ENCODE results near the gene IFI27. TPM values are rescaled to one million over a fixed set of nuclear protein-coding genes. Genes with fewer than 3 reads are reported as not detected.

IFI27 gene
- total and polyA plus RNA-seq, 4 donors, result 35.9 to 133 (median 42.6) TPM

DNA sequence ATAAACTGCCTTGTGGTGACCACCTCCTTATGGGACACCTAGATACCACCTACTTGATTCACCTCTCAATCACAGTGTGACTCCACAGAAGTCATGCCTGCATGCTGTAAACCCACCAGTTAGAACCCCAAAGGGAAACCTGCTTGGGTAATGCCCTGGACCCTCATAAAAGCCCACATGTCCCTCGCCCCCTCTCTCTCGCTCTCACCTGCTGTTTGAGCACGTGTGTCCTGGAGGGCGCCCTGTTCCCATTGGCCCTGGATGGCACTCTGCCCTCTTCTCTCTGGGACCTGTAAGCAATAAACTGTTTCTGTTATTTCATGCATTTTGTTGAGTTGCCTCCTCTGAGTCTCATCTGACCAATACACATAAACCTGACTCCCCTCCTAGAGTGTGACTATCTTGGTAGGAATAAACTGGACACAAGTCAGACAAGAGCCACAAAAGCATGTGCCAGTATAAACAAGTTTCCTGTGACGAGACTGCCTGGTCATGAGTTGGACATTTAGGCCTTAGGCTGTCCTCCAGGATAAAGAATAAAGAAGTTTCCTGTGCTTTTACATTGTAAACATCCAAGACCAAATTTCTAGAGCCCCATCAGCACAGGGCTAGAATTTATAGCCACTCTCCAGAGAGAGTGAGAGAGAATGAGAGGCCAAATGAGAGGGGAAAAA, 10.3 kb downstream of the IFI27 start:
- Histone ChIP-seq H3K4me1 (ENCODE audit: control insufficient read depth, insufficient read depth, low read length) (peaks cover 7% of the 10 kb centered on the region), H3K36me3 (ENCODE audit: control insufficient read depth, insufficient read depth, low read length) (no peaks in the 10 kb centered on the region), H3K9me3 (ENCODE audit: control insufficient read depth, insufficient read depth, low read length) (no peaks in the 10 kb centered on the region), H3K27ac (ENCODE audit: low read depth, low read length) (peak overlapping the region; percentile 40), H3K4me3 (ENCODE audit: low read depth, low read length) (no peak overlapping the region), H3K27me3 (ENCODE audit: control insufficient read depth, insufficient read depth, low read length) (no peaks in the 10 kb centered on the region)
- WGBS (ENCODE audit: insufficient coverage), result 93% methylated on average over 3 of the region's 5 CpGs
- no peak for DNase-seq (ENCODE audit: low read depth in 4 of 6, low spot score in 6 of 6)

GRCh38 chr14:94121485-94121884, 10.9 kb downstream of the IFI27 start:
- no peaks in the 10 kb centered on the region for H3K36me3 ChIP-seq (ENCODE audit: control insufficient read depth, insufficient read depth, low read length)
- no peak for DNase-seq (ENCODE audit: low read depth in 4 of 6, low spot score in 6 of 6)
- H3K27me3 ChIP-seq (ENCODE audit: control insufficient read depth, insufficient read depth, low read length), result no peaks in the 10 kb centered on the region
- H3K4me3 ChIP-seq (ENCODE audit: low read depth, low read length), result no peak overlapping the region
- H3K27ac ChIP-seq (ENCODE audit: low read depth, low read length), result no peak overlapping the region
- no peaks in the 10 kb centered on the region for H3K9me3 ChIP-seq (ENCODE audit: control insufficient read depth, insufficient read depth, low read length)
- WGBS (ENCODE audit: insufficient coverage), result 61% methylated on average over 2 of the region's 3 CpGs
- peaks cover 4% of the 10 kb centered on the region for H3K4me1 ChIP-seq (ENCODE audit: control insufficient read depth, insufficient read depth, low read length)

GRCh38 chr14:94122438-94122837, 11.9 kb downstream of the IFI27 start:
- H3K36me3 ChIP-seq (ENCODE audit: control insufficient read depth, insufficient read depth, low read length), result no peaks in the 10 kb centered on the region
- no peak overlapping the region for H3K4me3 ChIP-seq (ENCODE audit: low read depth, low read length)
- no peaks in the 10 kb centered on the region for H3K27me3 ChIP-seq (ENCODE audit: control insufficient read depth, insufficient read depth, low read length)
- DNase-seq (ENCODE audit: low read depth in 4 of 6, low spot score in 6 of 6), result no peak
- H3K9me3 ChIP-seq (ENCODE audit: control insufficient read depth, insufficient read depth, low read length), result no peaks in the 10 kb centered on the region
- 89% methylated on average over 3 of the region's 3 CpGs for WGBS (ENCODE audit: insufficient coverage)
- H3K27ac ChIP-seq (ENCODE audit: low read depth, low read length), result no peak overlapping the region
- peaks cover 4% of the 10 kb centered on the region for H3K4me1 ChIP-seq (ENCODE audit: control insufficient read depth, insufficient read depth, low read length)

- Histone ChIP-seq H3K4me3 (ENCODE audit: low read depth, low read length) (no peak overlapping the region), H3K4me1 (ENCODE audit: control insufficient read depth, insufficient read depth, low read length) (peaks cover 10% of the 10 kb centered on the region), H3K27ac (ENCODE audit: low read depth, low read length) (no peak overlapping the region), H3K27me3 (ENCODE audit: control insufficient read depth, insufficient read depth, low read length) (no peaks in the 10 kb centered on the region), H3K9me3 (ENCODE audit: control insufficient read depth, insufficient read depth, low read length) (no peaks in the 10 kb centered on the region), H3K36me3 (ENCODE audit: control insufficient read depth, insufficient read depth, low read length) (no peaks in the 10 kb centered on the region)
- 84% methylated on average over 9 of the region's 9 CpGs for WGBS (ENCODE audit: insufficient coverage)
- DNase-seq (ENCODE audit: low read depth in 4 of 6, low spot score in 6 of 6), result no peak
Observed at GRCh38 chr14:94123296-94123695, 12.8 kb downstream of the IFI27 start.

DNA sequence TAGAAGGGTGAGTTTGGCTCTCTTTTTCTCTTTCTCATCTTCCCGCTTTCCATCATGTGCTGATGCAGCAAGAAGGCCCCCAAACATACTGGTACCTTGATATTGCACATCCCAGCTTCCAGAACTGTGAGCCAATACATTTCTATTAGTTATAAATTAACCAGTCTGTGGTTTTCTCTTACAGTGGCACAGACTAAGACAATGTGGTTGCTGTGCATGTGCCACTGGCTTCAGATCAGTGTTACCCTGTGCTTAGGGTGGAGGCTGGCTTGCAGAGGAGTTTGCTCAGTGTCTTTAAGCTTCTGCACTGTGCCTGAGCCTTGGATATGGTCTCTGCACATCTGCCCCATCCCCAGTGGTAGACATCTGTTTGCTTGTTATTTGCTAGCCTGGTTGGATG, 13.3 kb downstream of the IFI27 start:
- no peak overlapping the region for H3K4me3 ChIP-seq (ENCODE audit: low read depth, low read length)
- DNase-seq (ENCODE audit: low read depth in 4 of 6, low spot score in 6 of 6), result no peak
- WGBS (ENCODE audit: insufficient coverage), result no CpG with 5 or more reads among the region's 1 CpG
- no peak overlapping the region for H3K27ac ChIP-seq (ENCODE audit: low read depth, low read length)
- no peaks in the 10 kb centered on the region for H3K9me3 ChIP-seq (ENCODE audit: control insufficient read depth, insufficient read depth, low read length)
- peaks cover 16% of the 10 kb centered on the region for H3K4me1 ChIP-seq (ENCODE audit: control insufficient read depth, insufficient read depth, low read length)
- no peaks in the 10 kb centered on the region for H3K27me3 ChIP-seq (ENCODE audit: control insufficient read depth, insufficient read depth, low read length)
- H3K36me3 ChIP-seq (ENCODE audit: control insufficient read depth, insufficient read depth, low read length), result no peaks in the 10 kb centered on the region

DNA sequence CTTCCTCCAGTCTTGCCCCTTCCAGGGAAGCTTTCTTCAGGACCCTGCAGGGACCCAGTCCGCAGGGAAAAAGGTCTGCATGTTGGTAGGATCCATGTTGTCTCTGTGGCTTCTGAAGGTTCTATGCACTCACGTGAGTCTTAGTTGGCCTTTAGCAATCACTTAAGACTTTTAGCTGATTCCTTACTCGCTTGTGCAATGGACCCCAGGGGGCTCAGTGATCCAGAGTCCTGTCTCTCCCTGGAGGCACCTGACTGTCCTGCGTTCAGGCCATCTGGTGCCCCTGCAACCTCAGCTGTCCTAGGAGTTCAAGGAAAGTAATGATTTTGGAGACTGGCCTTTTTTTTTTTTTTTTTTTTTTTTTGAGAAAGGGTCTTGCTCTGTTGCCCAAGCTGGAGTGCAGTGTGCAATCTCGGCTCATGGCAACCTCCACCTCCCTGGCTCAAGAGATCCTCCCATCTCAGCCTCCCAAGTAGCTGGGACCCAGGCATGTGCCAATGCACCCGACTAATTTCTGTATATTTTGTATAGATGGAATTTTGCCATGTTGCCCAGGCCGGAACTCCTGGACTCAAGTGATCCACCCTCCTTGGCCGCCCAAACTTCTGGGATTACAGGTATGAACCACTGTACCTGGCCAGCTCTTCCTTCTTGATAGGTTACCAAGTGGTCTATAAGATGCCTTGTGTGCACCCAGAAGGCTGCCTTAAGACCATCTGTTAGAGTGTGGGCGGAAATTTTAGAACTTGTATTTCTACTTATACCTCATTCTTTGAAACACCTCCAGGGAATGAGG, 14.2 kb downstream of the IFI27 start:
- Histone ChIP-seq H3K4me3 (ENCODE audit: low read depth, low read length) (no peak overlapping the region), H3K27me3 (ENCODE audit: control insufficient read depth, insufficient read depth, low read length) (no peaks in the 10 kb centered on the region), H3K36me3 (ENCODE audit: control insufficient read depth, insufficient read depth, low read length) (no peaks in the 10 kb centered on the region), H3K9me3 (ENCODE audit: control insufficient read depth, insufficient read depth, low read length) (no peaks in the 10 kb centered on the region), H3K27ac (ENCODE audit: low read depth, low read length) (no peak overlapping the region), H3K4me1 (ENCODE audit: control insufficient read depth, insufficient read depth, low read length) (peaks cover 23% of the 10 kb centered on the region)
- WGBS (ENCODE audit: insufficient coverage), result 88% methylated on average over 4 of the region's 9 CpGs
- DNase-seq (ENCODE audit: low read depth in 4 of 6, low spot score in 6 of 6), result no peak

GRCh38 chr14:94125659-94126418, 15.3 kb downstream of the IFI27 start:
- WGBS (ENCODE audit: insufficient coverage), result 90% methylated on average over 4 of the region's 6 CpGs
- H3K27me3 ChIP-seq (ENCODE audit: control insufficient read depth, insufficient read depth, low read length), result no peaks in the 10 kb centered on the region
- H3K4me3 ChIP-seq (ENCODE audit: low read depth, low read length), result no peak overlapping the region
- no peaks in the 10 kb centered on the region for H3K9me3 ChIP-seq (ENCODE audit: control insufficient read depth, insufficient read depth, low read length)
- H3K27ac ChIP-seq (ENCODE audit: low read depth, low read length), result no peak overlapping the region
- peaks cover 27% of the 10 kb centered on the region for H3K4me1 ChIP-seq (ENCODE audit: control insufficient read depth, insufficient read depth, low read length)
- no peaks in the 10 kb centered on the region for H3K36me3 ChIP-seq (ENCODE audit: control insufficient read depth, insufficient read depth, low read length)
- DNase-seq (ENCODE audit: low read depth in 4 of 6, low spot score in 6 of 6), result no peak

DNA sequence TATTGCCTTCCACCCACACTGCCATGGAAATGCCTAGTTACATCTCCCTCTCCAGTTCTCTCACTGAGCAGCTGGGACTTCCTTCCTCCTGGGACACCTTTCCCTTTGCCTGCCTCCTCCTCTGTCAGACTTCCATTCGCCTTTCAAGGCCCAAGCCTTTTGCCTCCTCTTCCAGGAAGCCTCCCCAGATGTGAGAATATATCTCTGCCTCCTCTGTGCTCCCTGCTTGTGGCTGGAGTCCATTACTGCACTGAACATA, 15.8 kb downstream of the IFI27 start:
- Histone ChIP-seq H3K4me3 (ENCODE audit: low read depth, low read length) (no peak overlapping the region), H3K27me3 (ENCODE audit: control insufficient read depth, insufficient read depth, low read length) (no peaks in the 10 kb centered on the region), H3K36me3 (ENCODE audit: control insufficient read depth, insufficient read depth, low read length) (no peaks in the 10 kb centered on the region), H3K27ac (ENCODE audit: low read depth, low read length) (no peak overlapping the region), H3K4me1 (ENCODE audit: control insufficient read depth, insufficient read depth, low read length) (peaks cover 26% of the 10 kb centered on the region), H3K9me3 (ENCODE audit: control insufficient read depth, insufficient read depth, low read length) (no peaks in the 10 kb centered on the region)
- DNase-seq (ENCODE audit: low read depth in 4 of 6, low spot score in 6 of 6), result no peak
- 100% methylated on average over 1 of the region's 1 CpG for WGBS (ENCODE audit: insufficient coverage)

GRCh38 chr14:94126800-94127199, 16.3 kb downstream of the IFI27 start:
- Histone ChIP-seq H3K36me3 (ENCODE audit: control insufficient read depth, insufficient read depth, low read length) (no peaks in the 10 kb centered on the region), H3K4me1 (ENCODE audit: control insufficient read depth, insufficient read depth, low read length) (peaks cover 23% of the 10 kb centered on the region), H3K27me3 (ENCODE audit: control insufficient read depth, insufficient read depth, low read length) (no peaks in the 10 kb centered on the region), H3K4me3 (ENCODE audit: low read depth, low read length) (no peak overlapping the region), H3K9me3 (ENCODE audit: control insufficient read depth, insufficient read depth, low read length) (no peaks in the 10 kb centered on the region), H3K27ac (ENCODE audit: low read depth, low read length) (no peak overlapping the region)
- no peak for DNase-seq (ENCODE audit: low read depth in 4 of 6, low spot score in 6 of 6)
- 77% methylated on average over 4 of the region's 5 CpGs for WGBS (ENCODE audit: insufficient coverage)

Data from spinal cord (tissue), 10 donors.